ENCODE measurements around the gene ART1. TPM values are rescaled to one million over a fixed set of nuclear protein-coding genes. Genes with fewer than 3 reads are reported as not detected.
A peak's percentile ranks its signal among the peaks of the same experiment; 100 is the strongest.
"Not testable (repeated sequence)": the region's sequence is repeated elsewhere in the genome, so short reads cannot be mapped to it uniquely, and the experiment has no call there.

The ART1 gene
- total RNA-seq, 1 experiment from 2014 or later = not detected

GRCh38 chr11:3641191-3641590 lies 3.7 kb upstream of the ART1 start:
- ATAC-seq = no peak
- no peaks in the 10 kb centered on the region for H3K9me3 ChIP-seq (ENCODE audit: low read length)
- no peaks in the 10 kb centered on the region for H3K36me3 ChIP-seq (ENCODE audit: low read depth, low read length)
- H3K4me2 ChIP-seq (ENCODE audit: low read length) = no peak overlapping the region
- CTCF ChIA-PET = no interaction called here
- no TSS peak for BruUV-seq (replicated peaks)
- no peaks in the 10 kb centered on the region for H3K79me2 ChIP-seq (ENCODE audit: low read length)
- no peaks in the 10 kb centered on the region for H3K27me3 ChIP-seq (ENCODE audit: low read length)
- H3K9me2 ChIP-seq (replicated peaks; ENCODE audit: low read length) = no peaks in the 10 kb centered on the region
- H4K20me1 ChIP-seq (ENCODE audit: low read length) = no peaks in the 10 kb centered on the region
- DNase-seq = no peak
- no peak overlapping the region for H3K27ac ChIP-seq (ENCODE audit: low read length)
- POLR2A ChIA-PET (ENCODE audit: unreplicated experiment) = no interaction called here
- H3K4me1 ChIP-seq (ENCODE audit: insufficient read depth, low read length) = peaks cover 12% of the 10 kb centered on the region
- no peak overlapping the region for H3K9ac ChIP-seq (ENCODE audit: low read length)
- TF ChIP-seq EZH2phosphoT487 (IDR thresholded peaks at IDR 0.05; ENCODE audit: borderline replicate concordance, low read length) (no peak), EZH2 (IDR thresholded peaks at IDR 0.05; ENCODE audit: low read length, unreplicated experiment) (no peak), CTCF (conservative IDR thresholded peaks at IDR 0.05; ENCODE audit: low read depth, low read length) (no peak)
- no peak overlapping the region for H3K4me3 ChIP-seq (ENCODE audit: low read length)
- intact Hi-C loops (cut with micrococcal nuclease) = no loop called here
- no peak overlapping the region for H2AFZ ChIP-seq (ENCODE audit: low read length)
- H3F3A ChIP-seq (ENCODE audit: low read length, unreplicated experiment) = no peaks in the 10 kb centered on the region

- no peaks in the 10 kb centered on the region for H3F3A ChIP-seq (ENCODE audit: low read length, unreplicated experiment)
- H3K79me2 ChIP-seq (ENCODE audit: low read length) = no peaks in the 10 kb centered on the region
- H4K20me1 ChIP-seq (ENCODE audit: low read length) = no peaks in the 10 kb centered on the region
- H3K36me3 ChIP-seq (ENCODE audit: low read depth, low read length) = no peaks in the 10 kb centered on the region
- ATAC-seq (no peak), DNase-seq (no peak)
- CTCF ChIA-PET = no interaction called here
- peak within 1 kb of the TSS; percentile 64 for H3K4me3 ChIP-seq (ENCODE audit: low read length)
- peak within 1 kb of the TSS; percentile 83 for H2AFZ ChIP-seq (ENCODE audit: low read length)
- TF ChIP-seq EZH2 (IDR thresholded peaks at IDR 0.05; ENCODE audit: low read length, unreplicated experiment) = no peak
- POLR2A ChIA-PET (ENCODE audit: unreplicated experiment) = no interaction called here
- no peaks in the 10 kb centered on the region for H3K9me2 ChIP-seq (replicated peaks; ENCODE audit: low read length)
- peak within 1 kb of the TSS; percentile 37; the same call in 1 of the 2 replicates for H3K9ac ChIP-seq (ENCODE audit: low read length)
- no peaks in the 10 kb centered on the region for H3K27me3 ChIP-seq (ENCODE audit: low read length)
- H3K4me2 ChIP-seq (ENCODE audit: low read length) = peak within 1 kb of the TSS; percentile 88
- intact Hi-C loops (cut with micrococcal nuclease) = no loop called here
- no peak within 1 kb of the TSS for H3K27ac ChIP-seq (ENCODE audit: low read length)
- no peaks in the 10 kb centered on the region for H3K9me3 ChIP-seq (ENCODE audit: low read length)
- peaks cover 12% of the 10 kb centered on the region for H3K4me1 ChIP-seq (ENCODE audit: insufficient read depth, low read length)
- no TSS peak for BruUV-seq (replicated peaks)
Measured at GRCh38 chr11:3641701-3642070, 3.2 kb upstream of the ART1 start, which contains the start of gene ART5. TSS of gene ART5 (minus strand) at chr11:3641992. CDS start at chr11:3641862, 130 bp downstream.

GRCh38 chr11:3642071-3642951 lies 2.6 kb upstream of the ART1 start:
- no peak overlapping the region for H3K27ac ChIP-seq (ENCODE audit: low read length)
- CTCF ChIA-PET = no interaction called here

GRCh38 chr11:3643102-3643546 lies 1.8 kb upstream of the ART1 start:
- H3K9me2 ChIP-seq (replicated peaks; ENCODE audit: low read length); DNase-seq; H4K20me1 ChIP-seq (ENCODE audit: low read length); H3K4me2 ChIP-seq (ENCODE audit: low read length); H3F3A ChIP-seq (ENCODE audit: low read length, unreplicated experiment); H3K9ac ChIP-seq (ENCODE audit: low read length); H3K9me3 ChIP-seq (ENCODE audit: low read length); H3K4me3 ChIP-seq (ENCODE audit: low read length); POLR2A ChIA-PET (ENCODE audit: unreplicated experiment); H3K79me2 ChIP-seq (ENCODE audit: low read length); H2AFZ ChIP-seq (ENCODE audit: low read length); H3K27me3 ChIP-seq (ENCODE audit: low read length); H3K36me3 ChIP-seq (ENCODE audit: low read depth, low read length); CTCF ChIA-PET; intact Hi-C loops (cut with micrococcal nuclease); BruUV-seq (replicated peaks); ATAC-seq; H3K27ac ChIP-seq (ENCODE audit: low read length): not testable (repeated sequence)
- H3K4me1 ChIP-seq (ENCODE audit: insufficient read depth, low read length) = peaks cover 12% of the 10 kb centered on the region

More at GRCh38 chr11:3642071-3642951, 2.6 kb upstream of the ART1 start:
- POLR2A ChIA-PET (ENCODE audit: unreplicated experiment) = no interaction called here
- no peaks in the 10 kb centered on the region for H3K9me2 ChIP-seq (replicated peaks; ENCODE audit: low read length)
- ATAC-seq = peak; percentile 76
- BruUV-seq (replicated peaks) = no TSS peak
- peak overlapping the region; percentile 64 for H3K4me3 ChIP-seq (ENCODE audit: low read length)
- peak overlapping the region; percentile 88 for H3K4me2 ChIP-seq (ENCODE audit: low read length)
- TF ChIP-seq EZH2 (IDR thresholded peaks at IDR 0.05; ENCODE audit: low read length, unreplicated experiment) (no peak), CTCF (conservative IDR thresholded peaks at IDR 0.05; ENCODE audit: low read depth, low read length) (no peak), EZH2phosphoT487 (IDR thresholded peaks at IDR 0.05; ENCODE audit: borderline replicate concordance, low read length) (no peak)
- peak overlapping the region; percentile 37; the same call in 1 of the 2 replicates for H3K9ac ChIP-seq (ENCODE audit: low read length)
- H3K27me3 ChIP-seq (ENCODE audit: low read length) = no peaks in the 10 kb centered on the region
- intact Hi-C loops (cut with micrococcal nuclease) = no loop called here
- peaks cover 12% of the 10 kb centered on the region for H3K4me1 ChIP-seq (ENCODE audit: insufficient read depth, low read length)
- no peaks in the 10 kb centered on the region for H3K79me2 ChIP-seq (ENCODE audit: low read length)
- H3K9me3 ChIP-seq (ENCODE audit: low read length) = no peaks in the 10 kb centered on the region
- H3F3A ChIP-seq (ENCODE audit: low read length, unreplicated experiment) = no peaks in the 10 kb centered on the region
- no peaks in the 10 kb centered on the region for H4K20me1 ChIP-seq (ENCODE audit: low read length)
- peak overlapping the region; percentile 83 for H2AFZ ChIP-seq (ENCODE audit: low read length)
- DNase-seq = peak; percentile 52
- H3K36me3 ChIP-seq (ENCODE audit: low read depth, low read length) = no peaks in the 10 kb centered on the region

Measured in PC-3 (cell line).